GM12872 (cell line): ENCODE measurements around the gene PDLIM5.

Experiments
- TF ChIP-seq, protein P1 (sequence below): IDR thresholded peaks from 3 replicates; pipeline ENCODE4 v1.5.1; 2011; ENCODE audit warnings: low read depth, mild to moderate bottlenecking, low read length, moderate library complexity; ENCODE audit not compliant: insufficient read depth

PDLIM5 gene

DNA sequence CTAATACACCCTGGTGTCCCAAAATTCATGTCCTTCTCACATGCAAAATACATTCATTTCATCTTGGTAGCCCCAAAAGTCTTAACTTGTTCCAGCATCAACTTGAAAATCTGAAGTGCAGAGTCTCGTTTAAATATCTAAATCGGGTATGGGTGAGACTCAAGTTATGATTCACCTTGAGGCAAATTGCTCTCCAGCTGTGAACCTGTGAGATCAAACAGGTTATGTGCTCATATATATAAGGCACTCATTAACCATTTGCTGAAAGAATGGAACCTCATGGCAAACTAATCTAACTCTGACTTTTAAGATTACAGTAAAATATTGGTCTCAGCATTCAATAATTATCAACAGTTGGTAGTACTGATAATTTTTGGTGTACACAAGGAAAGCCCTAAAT is 55.5 kb downstream of the PDLIM5 start:
- TF ChIP-seq, protein P1, sequence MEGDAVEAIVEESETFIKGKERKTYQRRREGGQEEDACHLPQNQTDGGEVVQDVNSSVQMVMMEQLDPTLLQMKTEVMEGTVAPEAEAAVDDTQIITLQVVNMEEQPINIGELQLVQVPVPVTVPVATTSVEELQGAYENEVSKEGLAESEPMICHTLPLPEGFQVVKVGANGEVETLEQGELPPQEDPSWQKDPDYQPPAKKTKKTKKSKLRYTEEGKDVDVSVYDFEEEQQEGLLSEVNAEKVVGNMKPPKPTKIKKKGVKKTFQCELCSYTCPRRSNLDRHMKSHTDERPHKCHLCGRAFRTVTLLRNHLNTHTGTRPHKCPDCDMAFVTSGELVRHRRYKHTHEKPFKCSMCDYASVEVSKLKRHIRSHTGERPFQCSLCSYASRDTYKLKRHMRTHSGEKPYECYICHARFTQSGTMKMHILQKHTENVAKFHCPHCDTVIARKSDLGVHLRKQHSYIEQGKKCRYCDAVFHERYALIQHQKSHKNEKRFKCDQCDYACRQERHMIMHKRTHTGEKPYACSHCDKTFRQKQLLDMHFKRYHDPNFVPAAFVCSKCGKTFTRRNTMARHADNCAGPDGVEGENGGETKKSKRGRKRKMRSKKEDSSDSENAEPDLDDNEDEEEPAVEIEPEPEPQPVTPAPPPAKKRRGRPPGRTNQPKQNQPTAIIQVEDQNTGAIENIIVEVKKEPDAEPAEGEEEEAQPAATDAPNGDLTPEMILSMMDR, result no peak

DNA sequence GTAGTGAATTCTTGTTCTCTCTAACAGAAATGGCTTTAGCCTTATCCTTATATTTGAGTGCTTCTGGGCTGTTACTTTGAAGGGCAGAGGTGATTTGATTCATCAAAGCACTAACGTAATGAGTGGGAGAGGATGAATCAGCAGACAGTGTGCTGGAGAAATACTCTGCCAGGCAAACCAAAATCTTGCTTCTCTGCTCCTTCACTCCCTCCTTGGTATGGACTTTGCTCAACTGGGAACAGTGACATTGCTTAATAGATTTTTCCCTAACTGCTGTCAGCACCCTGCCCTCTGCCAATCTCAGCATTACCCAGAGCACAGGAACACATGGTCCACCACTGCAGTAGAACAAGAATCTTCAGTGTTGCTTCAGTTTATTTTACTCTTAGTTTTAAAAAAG is 56.0 kb downstream of the PDLIM5 start:
- TF ChIP-seq, protein P1, result no peak

DNA sequence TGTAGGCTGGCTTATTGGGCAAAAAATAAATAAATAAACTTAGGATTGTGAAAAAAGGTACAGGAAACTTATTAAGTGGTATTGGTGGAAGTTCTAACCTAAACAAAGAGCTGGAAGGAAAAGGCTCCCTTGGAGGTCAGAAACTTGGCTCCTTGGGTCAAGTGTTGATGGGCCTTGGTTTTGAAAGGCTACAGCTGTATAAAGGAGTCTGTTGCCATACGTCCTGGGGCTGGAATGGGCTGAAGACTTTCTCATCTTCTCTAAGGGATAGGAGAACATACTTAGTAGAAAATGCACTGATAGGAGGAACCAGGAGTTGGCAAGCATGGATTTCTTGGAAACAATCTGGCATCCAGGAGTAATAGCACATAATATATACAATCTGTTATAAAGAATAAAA is 56.6 kb downstream of the PDLIM5 start:
- TF ChIP-seq, protein P1, result no peak

DNA sequence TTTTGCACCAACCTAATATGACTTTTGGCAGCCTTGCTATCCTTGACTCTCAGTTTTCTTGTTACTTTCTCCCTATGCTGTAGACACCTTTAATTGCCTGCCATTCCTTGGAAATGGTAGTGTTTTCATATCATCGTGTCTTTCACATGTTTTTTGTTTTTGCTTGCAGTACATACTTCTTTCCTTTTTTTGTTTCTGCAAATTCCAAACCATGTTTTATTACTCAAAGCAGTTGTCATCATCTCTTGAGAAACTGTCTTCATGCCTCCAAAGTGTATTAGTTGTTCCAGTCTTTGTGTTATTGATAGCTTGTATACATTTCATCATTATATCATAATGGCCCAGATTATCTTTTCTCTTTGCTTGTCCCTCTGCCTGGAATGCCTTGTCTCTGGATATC is 57.1 kb downstream of the PDLIM5 start:
- TF ChIP-seq, protein P1, result no peak

DNA sequence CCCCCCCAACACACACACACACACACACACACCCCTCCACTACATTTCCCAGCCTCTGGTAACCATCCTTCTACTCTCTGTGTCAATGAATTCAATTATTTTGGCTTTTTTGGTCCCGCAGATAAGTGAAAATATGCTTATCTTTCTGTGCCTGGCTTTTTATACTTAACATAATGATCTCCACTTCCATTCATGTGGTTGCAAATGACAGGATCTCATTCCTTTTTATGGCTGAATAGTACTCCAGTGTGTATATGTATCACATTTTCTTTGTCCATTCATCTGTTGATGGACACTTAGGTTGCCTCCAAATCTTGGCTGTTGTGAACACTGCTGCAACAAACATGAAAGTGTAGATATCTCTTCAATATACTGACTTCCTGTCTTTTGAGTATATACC is 59.8 kb downstream of the PDLIM5 start:
- TF ChIP-seq, protein P1, result no peak

DNA sequence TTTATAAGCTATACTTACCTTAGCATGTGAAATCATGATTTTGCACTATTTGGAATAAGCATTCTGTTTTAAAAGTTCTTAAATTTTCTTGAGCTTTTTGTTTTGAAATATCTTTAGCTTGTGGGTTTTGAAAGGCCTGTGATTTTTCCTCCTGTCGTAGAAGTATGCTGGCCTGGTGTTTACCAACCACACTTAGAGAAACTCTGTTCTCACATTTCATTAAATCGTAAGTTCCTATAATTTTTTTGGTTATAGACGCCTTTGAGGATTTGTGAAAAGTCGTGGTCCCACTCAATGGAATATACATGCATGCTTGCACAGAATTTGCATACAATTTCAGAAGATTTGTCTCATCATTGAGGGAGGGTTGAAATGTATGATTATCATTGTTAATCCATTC is 63.6 kb downstream of the PDLIM5 start:
- TF ChIP-seq, protein P1, result no peak

DNA sequence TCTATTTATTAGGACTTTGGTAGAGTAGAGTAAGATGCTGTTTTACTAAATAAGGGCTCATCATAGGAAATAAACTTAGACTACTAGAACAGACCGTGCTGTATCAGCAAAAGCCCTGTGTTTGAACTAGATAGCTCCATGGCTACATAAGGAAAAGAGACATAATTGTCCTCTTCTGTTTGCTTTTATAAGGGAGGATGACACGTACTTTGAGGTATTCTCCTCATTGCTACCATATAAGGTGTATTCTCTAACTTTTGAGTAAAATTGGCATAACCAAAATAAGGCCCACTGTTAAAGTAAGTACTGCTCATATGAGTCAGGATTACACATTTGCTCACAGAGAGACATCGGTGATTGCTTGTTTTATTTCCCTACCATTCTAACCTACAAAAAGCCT is 64.3 kb downstream of the PDLIM5 start:
- TF ChIP-seq, protein P1, result no peak

DNA sequence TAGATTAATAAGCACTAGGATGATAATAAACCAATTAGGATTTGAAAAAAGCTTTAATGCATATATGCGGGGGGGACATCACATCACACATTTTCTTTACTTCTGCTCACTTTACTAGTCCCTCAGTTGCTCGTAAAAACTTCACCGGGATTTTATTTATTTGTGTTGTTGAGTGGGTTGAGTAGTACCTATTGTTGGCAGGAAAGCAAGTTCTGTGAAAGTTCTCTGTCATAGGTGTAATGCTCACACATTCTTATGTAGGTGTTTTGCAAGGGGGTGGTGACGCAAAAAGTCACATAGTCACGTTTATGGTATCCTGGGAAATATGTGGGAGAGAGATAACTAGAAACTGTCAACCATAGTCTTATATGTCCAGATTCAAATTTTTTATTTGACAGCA is 65.3 kb downstream of the PDLIM5 start:
- TF ChIP-seq, protein P1, result no peak
